Lower leg skin (tissue), 3 donors: ENCODE measurements around the gene KISS1.

ENCODE experiments used
- POLR2A ChIP-seq, 2 donors: fragments of 450-650 bp; IDR thresholded peaks; one replicate each; pipeline ENCODE4 v1.6.1; 2016 to 2017; ENCODE audit warnings: antibody characterized with exemption in 2 of 2, mild to moderate bottlenecking in 1 of 2, moderate library complexity in 1 of 2
- TF ChIP-seq, protein P1 (sequence below), 3 donors: fragments of 450-650 bp; IDR thresholded peaks; one replicate each; pipeline ENCODE4 v1.5.1; 2016; ENCODE audit warnings: antibody characterized with exemption in 3 of 3, mild to moderate bottlenecking in 3 of 3, moderate library complexity in 2 of 3

DNA sequence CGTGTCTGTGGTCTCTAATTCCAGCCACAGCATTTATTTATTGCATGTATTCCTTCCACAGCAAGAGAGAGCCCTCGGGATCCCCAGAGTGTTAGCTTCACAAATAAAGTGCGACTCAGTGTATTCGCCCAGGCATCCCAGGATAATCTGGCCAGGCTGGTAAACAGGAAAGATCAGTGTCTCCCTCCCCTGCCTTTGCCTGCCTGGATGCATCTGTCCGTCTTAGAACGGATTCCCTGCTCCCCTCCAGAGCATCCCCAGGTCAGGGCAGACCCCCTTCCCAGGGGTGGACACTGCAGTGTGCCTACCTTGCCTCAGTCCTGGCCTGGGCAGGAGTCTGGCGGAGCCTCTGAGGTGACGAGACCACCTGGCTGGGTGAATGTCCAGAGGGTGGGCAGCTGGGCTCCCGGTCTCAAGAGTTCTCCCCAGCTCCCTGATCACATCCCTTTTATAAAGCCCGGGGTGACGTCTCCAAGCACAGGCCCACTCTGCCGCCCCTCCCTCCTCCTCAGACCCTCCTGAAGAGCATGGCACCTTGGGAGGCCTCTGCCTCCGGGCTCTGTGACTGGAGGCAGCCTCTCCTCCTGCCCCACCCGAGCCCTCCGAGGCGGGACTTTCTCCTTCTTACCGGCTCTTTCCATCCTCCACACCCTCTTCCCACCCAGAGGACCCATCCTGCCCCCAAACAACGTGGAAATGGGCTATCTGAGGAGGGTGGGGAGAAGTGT, at the start of gene KISS1:
- TF ChIP-seq, protein P1, sequence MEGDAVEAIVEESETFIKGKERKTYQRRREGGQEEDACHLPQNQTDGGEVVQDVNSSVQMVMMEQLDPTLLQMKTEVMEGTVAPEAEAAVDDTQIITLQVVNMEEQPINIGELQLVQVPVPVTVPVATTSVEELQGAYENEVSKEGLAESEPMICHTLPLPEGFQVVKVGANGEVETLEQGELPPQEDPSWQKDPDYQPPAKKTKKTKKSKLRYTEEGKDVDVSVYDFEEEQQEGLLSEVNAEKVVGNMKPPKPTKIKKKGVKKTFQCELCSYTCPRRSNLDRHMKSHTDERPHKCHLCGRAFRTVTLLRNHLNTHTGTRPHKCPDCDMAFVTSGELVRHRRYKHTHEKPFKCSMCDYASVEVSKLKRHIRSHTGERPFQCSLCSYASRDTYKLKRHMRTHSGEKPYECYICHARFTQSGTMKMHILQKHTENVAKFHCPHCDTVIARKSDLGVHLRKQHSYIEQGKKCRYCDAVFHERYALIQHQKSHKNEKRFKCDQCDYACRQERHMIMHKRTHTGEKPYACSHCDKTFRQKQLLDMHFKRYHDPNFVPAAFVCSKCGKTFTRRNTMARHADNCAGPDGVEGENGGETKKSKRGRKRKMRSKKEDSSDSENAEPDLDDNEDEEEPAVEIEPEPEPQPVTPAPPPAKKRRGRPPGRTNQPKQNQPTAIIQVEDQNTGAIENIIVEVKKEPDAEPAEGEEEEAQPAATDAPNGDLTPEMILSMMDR (IDR thresholded peaks at IDR 0.05) = no peak
- TF ChIP-seq POLR2A (IDR thresholded peaks at IDR 0.05) = no peak
